WTC11 (cell line): ENCODE data around the gene C1QL4. TPM values are rescaled to one million over a fixed set of nuclear protein-coding genes. Genes with fewer than 3 reads are reported as not detected.
A peak's percentile ranks its signal among the peaks of the same experiment; 100 is the strongest.

Experiments
- ESRRA ChIP-seq: sonication (generic); formaldehyde crosslinking; IDR thresholded peaks from 2 replicates; pipeline ENCODE4 v1.8.1; 2022; ENCODE audit warnings: mild to moderate bottlenecking, missing genetic modification reagents, borderline replicate concordance
- GABPB1 ChIP-seq: sonication (generic); formaldehyde crosslinking; IDR thresholded peaks from 2 replicates; pipeline ENCODE4 v1.8.1; 2023; ENCODE audit warnings: mild to moderate bottlenecking, missing genetic modification reagents
- GTF2I ChIP-seq: fragments of 250-450 bp; sonication (Bioruptor Pico); conservative IDR thresholded peaks from 2 replicates; pipeline ENCODE4 v1.4.0; 2021; ENCODE audit warnings: mild to moderate bottlenecking
- HMGA2 ChIP-seq: fragments of 250-450 bp; sonication (Bioruptor Pico); IDR thresholded peaks from 2 replicates; pipeline ENCODE4 v1.4.0; 2021; ENCODE audit warnings: mild to moderate bottlenecking, moderate library complexity
- JAZF1 ChIP-seq: fragments of 250-450 bp; sonication (Bioruptor Pico); IDR thresholded peaks from 2 replicates; pipeline ENCODE4 v1.9.0; 2021; ENCODE audit warnings: moderate library complexity, mild to moderate bottlenecking, inconsistent platforms
- KAT7 ChIP-seq: sonication (generic); formaldehyde crosslinking; IDR thresholded peaks from 2 replicates; pipeline ENCODE4 v1.8.1; 2023; ENCODE audit warnings: missing genetic modification reagents, mild to moderate bottlenecking, borderline replicate concordance
- MAX ChIP-seq: sonication (generic); formaldehyde crosslinking; IDR thresholded peaks from 2 replicates; pipeline ENCODE4 v1.8.0; 2022; ENCODE audit warnings: mild to moderate bottlenecking, missing genetic modification reagents
- MLX ChIP-seq: sonication (generic); formaldehyde crosslinking; IDR thresholded peaks from 2 replicates; pipeline ENCODE4 v1.8.1; 2023; ENCODE audit warnings: mild to moderate bottlenecking, missing genetic modification reagents, moderate library complexity
- NFE2L1 ChIP-seq: sonication (generic); formaldehyde crosslinking; IDR thresholded peaks from 2 replicates; pipeline ENCODE4 v1.8.1; 2023; ENCODE audit warnings: missing genetic modification reagents
- NFYB ChIP-seq: sonication (generic); formaldehyde crosslinking; conservative IDR thresholded peaks from 2 replicates; pipeline ENCODE4 v1.8.0; 2022; ENCODE audit warnings: low read depth, missing genetic modification reagents
- NR3C1 ChIP-seq: sonication (generic); formaldehyde crosslinking; conservative IDR thresholded peaks from 2 replicates; pipeline ENCODE4 v1.8.1; 2023; ENCODE audit warnings: low read depth, mild to moderate bottlenecking, missing genetic modification reagents
- SP1 ChIP-seq: sonication (generic); formaldehyde crosslinking; conservative IDR thresholded peaks from 2 replicates; pipeline ENCODE4 v1.8.1; 2022; ENCODE audit warnings: missing genetic modification reagents
- TEAD1 ChIP-seq: sonication (generic); formaldehyde crosslinking; IDR thresholded peaks from 2 replicates; pipeline ENCODE4 v1.8.0; 2022; ENCODE audit warnings: mild to moderate bottlenecking, missing genetic modification reagents
- ZBTB43 ChIP-seq: sonication (generic); formaldehyde crosslinking; IDR thresholded peaks from 2 replicates; pipeline ENCODE4 v1.8.1; 2023; ENCODE audit warnings: mild to moderate bottlenecking, missing genetic modification reagents
- ZMAT4 ChIP-seq: fragments of 250-450 bp; sonication (Bioruptor Pico); IDR thresholded peaks from 2 replicates; pipeline ENCODE4 v1.9.0; 2021; ENCODE audit warnings: mild to moderate bottlenecking
- ZNF232 ChIP-seq: sonication (generic); formaldehyde crosslinking; IDR thresholded peaks from 2 replicates; pipeline ENCODE4 v1.8.0; 2022; ENCODE audit warnings: mild to moderate bottlenecking, missing genetic modification reagents
- ZNF423 ChIP-seq: fragments of 250-450 bp; sonication (Bioruptor Pico); IDR thresholded peaks from 2 replicates; pipeline ENCODE4 v2.1.2; 2022; ENCODE audit warnings: mild to moderate bottlenecking, moderate library complexity
- total RNA-seq: library from RNA; stranded (reverse); gene quantifications from 3 replicates; pipeline ENCODE4 v1.2.3, GENCODE V29; 2021
- TF ChIP-seq, protein P1 (sequence below): sonication (generic); formaldehyde crosslinking; IDR thresholded peaks from 2 replicates; pipeline ENCODE4 v1.8.1; 2022; ENCODE audit warnings: low read depth, missing genetic modification reagents, borderline replicate concordance
- TF ChIP-seq, protein P2 (sequence below): fragments of 200-600 bp; IDR thresholded peaks from 2 replicates; pipeline ENCODE4 v1.8.0; 2022; ENCODE audit warnings: antibody characterized with exemption
- TF ChIP-seq, protein P3 (sequence below): sonication (generic); formaldehyde crosslinking; IDR thresholded peaks from 2 replicates; pipeline ENCODE4 v1.8.1; 2023; ENCODE audit warnings: mild to moderate bottlenecking, moderate library complexity, missing genetic modification reagents
- TF ChIP-seq, protein P4 (sequence below): fragments of 250-450 bp; sonication (Bioruptor Pico); IDR thresholded peaks from 2 replicates; pipeline ENCODE4 v1.9.0; 2021; ENCODE audit warnings: mild to moderate bottlenecking, borderline replicate concordance
- TF ChIP-seq, protein P5 (sequence below): sonication (generic); formaldehyde crosslinking; IDR thresholded peaks from 2 replicates; pipeline ENCODE4 v1.8.0; 2022; ENCODE audit warnings: missing genetic modification reagents

Gene C1QL4
- total RNA-seq, 1 experiment from 2014 or later, result 1.2 TPM

- TF ChIP-seq, protein P1, sequence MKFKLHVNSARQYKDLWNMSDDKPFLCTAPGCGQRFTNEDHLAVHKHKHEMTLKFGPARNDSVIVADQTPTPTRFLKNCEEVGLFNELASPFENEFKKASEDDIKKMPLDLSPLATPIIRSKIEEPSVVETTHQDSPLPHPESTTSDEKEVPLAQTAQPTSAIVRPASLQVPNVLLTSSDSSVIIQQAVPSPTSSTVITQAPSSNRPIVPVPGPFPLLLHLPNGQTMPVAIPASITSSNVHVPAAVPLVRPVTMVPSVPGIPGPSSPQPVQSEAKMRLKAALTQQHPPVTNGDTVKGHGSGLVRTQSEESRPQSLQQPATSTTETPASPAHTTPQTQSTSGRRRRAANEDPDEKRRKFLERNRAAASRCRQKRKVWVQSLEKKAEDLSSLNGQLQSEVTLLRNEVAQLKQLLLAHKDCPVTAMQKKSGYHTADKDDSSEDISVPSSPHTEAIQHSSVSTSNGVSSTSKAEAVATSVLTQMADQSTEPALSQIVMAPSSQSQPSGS (CRISPR knock-in tag), result no peak
- TF ChIP-seq ZNF232, result no peak
- 0 out of 2 replicates have a peak, but pooled peaks have one; percentile 21 for TF ChIP-seq GABPB1 (CRISPR knock-in tag)
- TF ChIP-seq, protein P2, sequence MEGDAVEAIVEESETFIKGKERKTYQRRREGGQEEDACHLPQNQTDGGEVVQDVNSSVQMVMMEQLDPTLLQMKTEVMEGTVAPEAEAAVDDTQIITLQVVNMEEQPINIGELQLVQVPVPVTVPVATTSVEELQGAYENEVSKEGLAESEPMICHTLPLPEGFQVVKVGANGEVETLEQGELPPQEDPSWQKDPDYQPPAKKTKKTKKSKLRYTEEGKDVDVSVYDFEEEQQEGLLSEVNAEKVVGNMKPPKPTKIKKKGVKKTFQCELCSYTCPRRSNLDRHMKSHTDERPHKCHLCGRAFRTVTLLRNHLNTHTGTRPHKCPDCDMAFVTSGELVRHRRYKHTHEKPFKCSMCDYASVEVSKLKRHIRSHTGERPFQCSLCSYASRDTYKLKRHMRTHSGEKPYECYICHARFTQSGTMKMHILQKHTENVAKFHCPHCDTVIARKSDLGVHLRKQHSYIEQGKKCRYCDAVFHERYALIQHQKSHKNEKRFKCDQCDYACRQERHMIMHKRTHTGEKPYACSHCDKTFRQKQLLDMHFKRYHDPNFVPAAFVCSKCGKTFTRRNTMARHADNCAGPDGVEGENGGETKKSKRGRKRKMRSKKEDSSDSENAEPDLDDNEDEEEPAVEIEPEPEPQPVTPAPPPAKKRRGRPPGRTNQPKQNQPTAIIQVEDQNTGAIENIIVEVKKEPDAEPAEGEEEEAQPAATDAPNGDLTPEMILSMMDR, result no peak
- TF ChIP-seq, protein P3, sequence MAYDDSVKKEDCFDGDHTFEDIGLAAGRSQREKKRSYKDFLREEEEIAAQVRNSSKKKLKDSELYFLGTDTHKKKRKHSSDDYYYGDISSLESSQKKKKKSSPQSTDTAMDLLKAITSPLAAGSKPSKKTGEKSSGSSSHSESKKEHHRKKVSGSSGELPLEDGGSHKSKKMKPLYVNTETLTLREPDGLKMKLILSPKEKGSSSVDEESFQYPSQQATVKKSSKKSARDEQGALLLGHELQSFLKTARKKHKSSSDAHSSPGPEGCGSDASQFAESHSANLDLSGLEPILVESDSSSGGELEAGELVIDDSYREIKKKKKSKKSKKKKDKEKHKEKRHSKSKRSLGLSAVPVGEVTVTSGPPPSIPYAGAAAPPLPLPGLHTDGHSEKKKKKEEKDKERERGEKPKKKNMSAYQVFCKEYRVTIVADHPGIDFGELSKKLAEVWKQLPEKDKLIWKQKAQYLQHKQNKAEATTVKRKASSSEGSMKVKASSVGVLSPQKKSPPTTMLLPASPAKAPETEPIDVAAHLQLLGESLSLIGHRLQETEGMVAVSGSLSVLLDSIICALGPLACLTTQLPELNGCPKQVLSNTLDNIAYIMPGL, result peak; percentile 91; the same call in 1 of the 2 replicates
- TF ChIP-seq TEAD1 (CRISPR knock-in tag), result peak; percentile 79
- TF ChIP-seq ZNF423 (CRISPR knock-in tag), result no peak
- peak; percentile 73 for TF ChIP-seq SP1
- TF ChIP-seq MLX (CRISPR knock-in tag), result no peak
- TF ChIP-seq ZMAT4 (CRISPR knock-in tag), result peak; percentile 53; the same call in 1 of the 2 replicates
- no peak for TF ChIP-seq KAT7 (CRISPR knock-in tag)
- no peak for TF ChIP-seq ESRRA (CRISPR knock-in tag)
- TF ChIP-seq, protein P4, sequence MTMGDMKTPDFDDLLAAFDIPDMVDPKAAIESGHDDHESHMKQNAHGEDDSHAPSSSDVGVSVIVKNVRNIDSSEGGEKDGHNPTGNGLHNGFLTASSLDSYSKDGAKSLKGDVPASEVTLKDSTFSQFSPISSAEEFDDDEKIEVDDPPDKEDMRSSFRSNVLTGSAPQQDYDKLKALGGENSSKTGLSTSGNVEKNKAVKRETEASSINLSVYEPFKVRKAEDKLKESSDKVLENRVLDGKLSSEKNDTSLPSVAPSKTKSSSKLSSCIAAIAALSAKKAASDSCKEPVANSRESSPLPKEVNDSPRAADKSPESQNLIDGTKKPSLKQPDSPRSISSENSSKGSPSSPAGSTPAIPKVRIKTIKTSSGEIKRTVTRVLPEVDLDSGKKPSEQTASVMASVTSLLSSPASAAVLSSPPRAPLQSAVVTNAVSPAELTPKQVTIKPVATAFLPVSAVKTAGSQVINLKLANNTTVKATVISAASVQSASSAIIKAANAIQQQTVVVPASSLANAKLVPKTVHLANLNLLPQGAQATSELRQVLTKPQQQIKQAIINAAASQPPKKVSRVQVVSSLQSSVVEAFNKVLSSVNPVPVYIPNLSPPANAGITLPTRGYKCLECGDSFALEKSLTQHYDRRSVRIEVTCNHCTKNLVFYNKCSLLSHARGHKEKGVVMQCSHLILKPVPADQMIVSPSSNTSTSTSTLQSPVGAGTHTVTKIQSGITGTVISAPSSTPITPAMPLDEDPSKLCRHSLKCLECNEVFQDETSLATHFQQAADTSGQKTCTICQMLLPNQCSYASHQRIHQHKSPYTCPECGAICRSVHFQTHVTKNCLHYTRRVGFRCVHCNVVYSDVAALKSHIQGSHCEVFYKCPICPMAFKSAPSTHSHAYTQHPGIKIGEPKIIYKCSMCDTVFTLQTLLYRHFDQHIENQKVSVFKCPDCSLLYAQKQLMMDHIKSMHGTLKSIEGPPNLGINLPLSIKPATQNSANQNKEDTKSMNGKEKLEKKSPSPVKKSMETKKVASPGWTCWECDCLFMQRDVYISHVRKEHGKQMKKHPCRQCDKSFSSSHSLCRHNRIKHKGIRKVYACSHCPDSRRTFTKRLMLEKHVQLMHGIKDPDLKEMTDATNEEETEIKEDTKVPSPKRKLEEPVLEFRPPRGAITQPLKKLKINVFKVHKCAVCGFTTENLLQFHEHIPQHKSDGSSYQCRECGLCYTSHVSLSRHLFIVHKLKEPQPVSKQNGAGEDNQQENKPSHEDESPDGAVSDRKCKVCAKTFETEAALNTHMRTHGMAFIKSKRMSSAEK (CRISPR knock-in tag), result no peak
- TF ChIP-seq HMGA2 (CRISPR knock-in tag), result no peak
- TF ChIP-seq NFE2L1 (CRISPR knock-in tag), result no peak; the same call in 1 of the 2 replicates
- no peak for TF ChIP-seq ZBTB43 (CRISPR knock-in tag)
- peak; percentile 55; the same call in 1 of the 2 replicates for TF ChIP-seq MAX
- no peak for TF ChIP-seq GTF2I (CRISPR knock-in tag)
- TF ChIP-seq JAZF1 (CRISPR knock-in tag), result no peak
- no peak for TF ChIP-seq NFYB (CRISPR knock-in tag)
- no peak for TF ChIP-seq NR3C1
- TF ChIP-seq, protein P5, sequence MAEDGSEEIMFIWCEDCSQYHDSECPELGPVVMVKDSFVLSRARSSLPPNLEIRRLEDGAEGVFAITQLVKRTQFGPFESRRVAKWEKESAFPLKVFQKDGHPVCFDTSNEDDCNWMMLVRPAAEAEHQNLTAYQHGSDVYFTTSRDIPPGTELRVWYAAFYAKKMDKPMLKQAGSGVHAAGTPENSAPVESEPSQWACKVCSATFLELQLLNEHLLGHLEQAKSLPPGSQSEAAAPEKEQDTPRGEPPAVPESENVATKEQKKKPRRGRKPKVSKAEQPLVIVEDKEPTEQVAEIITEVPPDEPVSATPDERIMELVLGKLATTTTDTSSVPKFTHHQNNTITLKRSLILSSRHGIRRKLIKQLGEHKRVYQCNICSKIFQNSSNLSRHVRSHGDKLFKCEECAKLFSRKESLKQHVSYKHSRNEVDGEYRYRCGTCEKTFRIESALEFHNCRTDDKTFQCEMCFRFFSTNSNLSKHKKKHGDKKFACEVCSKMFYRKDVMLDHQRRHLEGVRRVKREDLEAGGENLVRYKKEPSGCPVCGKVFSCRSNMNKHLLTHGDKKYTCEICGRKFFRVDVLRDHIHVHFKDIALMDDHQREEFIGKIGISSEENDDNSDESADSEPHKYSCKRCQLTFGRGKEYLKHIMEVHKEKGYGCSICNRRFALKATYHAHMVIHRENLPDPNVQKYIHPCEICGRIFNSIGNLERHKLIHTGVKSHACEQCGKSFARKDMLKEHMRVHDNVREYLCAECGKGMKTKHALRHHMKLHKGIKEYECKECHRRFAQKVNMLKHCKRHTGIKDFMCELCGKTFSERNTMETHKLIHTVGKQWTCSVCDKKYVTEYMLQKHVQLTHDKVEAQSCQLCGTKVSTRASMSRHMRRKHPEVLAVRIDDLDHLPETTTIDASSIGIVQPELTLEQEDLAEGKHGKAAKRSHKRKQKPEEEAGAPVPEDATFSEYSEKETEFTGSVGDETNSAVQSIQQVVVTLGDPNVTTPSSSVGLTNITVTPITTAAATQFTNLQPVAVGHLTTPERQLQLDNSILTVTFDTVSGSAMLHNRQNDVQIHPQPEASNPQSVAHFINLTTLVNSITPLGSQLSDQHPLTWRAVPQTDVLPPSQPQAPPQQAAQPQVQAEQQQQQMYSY, result no peak
Observed at GRCh38 chr12:49366652-49367380, 29.8 kb upstream of the C1QL4 start (continued).
